ENCODE data around the gene RELA.

RELA gene

GRCh38 chr11:65623852-65624616, 38.7 kb downstream of the RELA start:
- no peaks in the 10 kb centered on the region for H3K27me3 ChIP-seq (ENCODE audit: insufficient read depth, low read length)
- no peaks in the 10 kb centered on the region for H3K4me1 ChIP-seq (ENCODE audit: insufficient read depth, low read length)
- H3K4me3 ChIP-seq (ENCODE audit: low read length): no peak overlapping the region
- H3K9ac ChIP-seq (ENCODE audit: low read depth, low read length): no peak overlapping the region
- H3K27ac ChIP-seq (ENCODE audit: low read length): no peak overlapping the region
- H3K9me3 ChIP-seq (ENCODE audit: insufficient read depth, low read depth, low read length): no peaks in the 10 kb centered on the region
- peaks cover 74% of the 10 kb centered on the region for H3K36me3 ChIP-seq (ENCODE audit: insufficient read depth, low read depth, low read length)

- Histone ChIP-seq H3K9ac (ENCODE audit: low read depth, low read length) (no peak overlapping the region), H3K4me1 (ENCODE audit: insufficient read depth, low read length) (no peaks in the 10 kb centered on the region), H3K4me3 (ENCODE audit: low read length) (no peak overlapping the region), H3K27me3 (ENCODE audit: insufficient read depth, low read length) (no peaks in the 10 kb centered on the region), H3K27ac (ENCODE audit: low read length) (no peak overlapping the region), H3K9me3 (ENCODE audit: insufficient read depth, low read depth, low read length) (no peaks in the 10 kb centered on the region), H3K36me3 (ENCODE audit: insufficient read depth, low read depth, low read length) (peaks cover 76% of the 10 kb centered on the region)
Measured at GRCh38 chr11:65623177-65623576, 39.5 kb downstream of the RELA start.

DNA sequence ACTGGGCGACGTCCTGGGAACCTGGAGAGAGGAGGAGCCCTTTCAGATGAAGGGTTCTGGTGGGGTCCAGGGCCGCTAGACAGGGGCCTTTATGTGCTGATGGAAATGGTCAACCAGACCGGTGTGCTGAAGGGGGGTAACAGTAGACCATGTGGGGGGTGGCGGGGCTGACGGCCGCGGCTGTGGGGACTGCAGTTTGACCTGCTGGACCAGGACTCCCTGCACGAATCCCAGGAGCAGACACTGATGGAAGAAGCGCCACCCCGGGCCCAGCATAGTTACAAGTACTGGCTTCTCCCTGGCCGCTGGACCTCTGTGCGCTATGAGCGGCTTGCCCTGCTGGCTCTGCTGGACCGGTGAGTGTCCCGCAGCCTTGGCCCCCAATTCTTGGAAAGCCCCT, 40.7 kb downstream of the RELA start:
- no peaks in the 10 kb centered on the region for H3K27me3 ChIP-seq (ENCODE audit: insufficient read depth, low read length)
- no peak overlapping the region for H3K9ac ChIP-seq (ENCODE audit: low read depth, low read length)
- no peaks in the 10 kb centered on the region for H3K9me3 ChIP-seq (ENCODE audit: insufficient read depth, low read depth, low read length)
- no peak overlapping the region for H3K27ac ChIP-seq (ENCODE audit: low read length)
- H3K4me1 ChIP-seq (ENCODE audit: insufficient read depth, low read length): no peaks in the 10 kb centered on the region
- H3K36me3 ChIP-seq (ENCODE audit: insufficient read depth, low read depth, low read length): peaks cover 76% of the 10 kb centered on the region
- H3K4me3 ChIP-seq (ENCODE audit: low read length): no peak overlapping the region

DNA sequence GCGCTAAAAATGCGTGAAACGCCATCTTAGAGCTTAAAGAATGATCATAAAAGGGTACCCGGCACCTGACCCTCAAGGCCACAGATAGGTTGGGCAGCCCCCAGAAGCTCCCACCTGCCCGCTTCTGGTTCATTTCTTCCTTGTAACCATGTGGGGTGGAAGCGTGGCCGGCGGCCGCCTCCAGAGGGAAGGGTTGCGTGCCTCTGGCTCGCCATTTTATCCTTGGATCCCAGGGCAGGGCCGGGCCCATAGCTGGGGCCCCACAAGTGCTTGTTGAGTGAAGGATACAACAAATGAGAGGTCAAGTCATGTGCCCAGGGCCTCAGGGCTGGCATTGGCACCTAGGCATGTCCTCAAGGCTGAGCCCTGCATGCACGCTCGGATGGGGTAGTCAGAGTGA, 41.3 kb downstream of the RELA start:
- Histone ChIP-seq H3K27ac (ENCODE audit: low read length) (no peak overlapping the region), H3K27me3 (ENCODE audit: insufficient read depth, low read length) (no peaks in the 10 kb centered on the region), H3K9ac (ENCODE audit: low read depth, low read length) (no peak overlapping the region), H3K36me3 (ENCODE audit: insufficient read depth, low read depth, low read length) (peaks cover 71% of the 10 kb centered on the region), H3K9me3 (ENCODE audit: insufficient read depth, low read depth, low read length) (no peaks in the 10 kb centered on the region), H3K4me3 (ENCODE audit: low read length) (no peak overlapping the region), H3K4me1 (ENCODE audit: insufficient read depth, low read length) (peaks cover 3% of the 10 kb centered on the region; the same call in 1 of the 2 replicates)

- Histone ChIP-seq H3K36me3 (ENCODE audit: insufficient read depth, low read depth, low read length) (peaks cover 63% of the 10 kb centered on the region), H3K4me1 (ENCODE audit: insufficient read depth, low read length) (peaks cover 5% of the 10 kb centered on the region; the same call in 1 of the 2 replicates), H3K4me3 (ENCODE audit: low read length) (no peak overlapping the region), H3K9me3 (ENCODE audit: insufficient read depth, low read depth, low read length) (no peaks in the 10 kb centered on the region), H3K9ac (ENCODE audit: low read depth, low read length) (no peak overlapping the region), H3K27ac (ENCODE audit: low read length) (no peak overlapping the region), H3K27me3 (ENCODE audit: insufficient read depth, low read length) (no peaks in the 10 kb centered on the region)
Measured at GRCh38 chr11:65620666-65621065, 42.0 kb downstream of the RELA start.

DNA sequence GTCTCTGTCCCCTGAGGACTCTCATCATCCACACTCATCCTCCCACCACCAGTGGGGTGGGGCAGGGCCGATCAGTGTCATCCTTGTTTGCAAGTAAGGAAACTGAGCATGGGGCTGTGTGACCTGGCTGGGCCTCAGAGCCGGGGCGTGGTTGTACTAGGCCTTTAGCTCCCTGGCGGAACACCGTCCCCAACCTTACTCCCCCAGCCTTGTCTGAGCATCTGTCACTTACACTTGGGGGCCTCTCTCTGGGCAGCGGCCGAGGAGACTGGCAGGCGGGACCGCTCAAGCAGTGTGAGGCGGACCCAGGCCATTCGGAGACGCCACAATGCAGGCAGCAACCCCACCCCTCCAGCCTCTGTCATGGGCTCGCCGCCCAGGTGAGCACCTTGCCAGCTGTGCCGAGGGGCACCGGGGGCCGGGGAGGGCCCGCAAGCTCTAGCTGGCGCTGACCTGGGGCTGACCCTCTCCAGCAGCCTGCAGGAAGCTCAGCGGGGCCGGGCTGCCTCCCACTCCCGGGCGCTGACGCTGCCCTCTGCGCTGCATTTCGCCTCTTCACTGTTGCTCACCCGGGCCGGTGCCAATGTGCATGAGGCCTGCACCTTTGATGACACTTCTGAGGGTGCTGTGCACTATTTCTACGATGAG, 43.3 kb downstream of the RELA start:
- Histone ChIP-seq H3K9me3 (ENCODE audit: insufficient read depth, low read depth, low read length) (no peaks in the 10 kb centered on the region), H3K9ac (ENCODE audit: low read depth, low read length) (no peak overlapping the region), H3K4me3 (ENCODE audit: low read length) (no peak overlapping the region), H3K27ac (ENCODE audit: low read length) (no peak overlapping the region), H3K4me1 (ENCODE audit: insufficient read depth, low read length) (peaks cover 5% of the 10 kb centered on the region; the same call in 1 of the 2 replicates), H3K36me3 (ENCODE audit: insufficient read depth, low read depth, low read length) (peaks cover 54% of the 10 kb centered on the region), H3K27me3 (ENCODE audit: insufficient read depth, low read length) (no peaks in the 10 kb centered on the region)

- Histone ChIP-seq H3K27ac (ENCODE audit: low read length) (no peak overlapping the region), H3K4me3 (ENCODE audit: low read length) (no peak overlapping the region), H3K9me3 (ENCODE audit: insufficient read depth, low read depth, low read length) (no peaks in the 10 kb centered on the region), H3K27me3 (ENCODE audit: insufficient read depth, low read length) (no peaks in the 10 kb centered on the region), H3K9ac (ENCODE audit: low read depth, low read length) (no peak overlapping the region), H3K36me3 (ENCODE audit: insufficient read depth, low read depth, low read length) (peaks cover 48% of the 10 kb centered on the region), H3K4me1 (ENCODE audit: insufficient read depth, low read length) (peaks cover 5% of the 10 kb centered on the region; the same call in 1 of the 2 replicates)
Measured at GRCh38 chr11:65618763-65619162, 44.0 kb downstream of the RELA start.

- Histone ChIP-seq H3K9ac (ENCODE audit: low read depth, low read length) (no peak overlapping the region), H3K27ac (ENCODE audit: low read length) (no peak overlapping the region), H3K9me3 (ENCODE audit: insufficient read depth, low read depth, low read length) (no peaks in the 10 kb centered on the region), H3K27me3 (ENCODE audit: insufficient read depth, low read length) (no peaks in the 10 kb centered on the region), H3K4me1 (ENCODE audit: insufficient read depth, low read length) (peaks cover 5% of the 10 kb centered on the region; the same call in 1 of the 2 replicates), H3K36me3 (ENCODE audit: insufficient read depth, low read depth, low read length) (peaks cover 43% of the 10 kb centered on the region), H3K4me3 (ENCODE audit: low read length) (no peak overlapping the region)
Measured at GRCh38 chr11:65617990-65618751, 44.5 kb downstream of the RELA start.

GRCh38 chr11:65617136-65617850, 45.4 kb downstream of the RELA start:
- no peaks in the 10 kb centered on the region for H3K9me3 ChIP-seq (ENCODE audit: insufficient read depth, low read depth, low read length)
- H3K9ac ChIP-seq (ENCODE audit: low read depth, low read length): peak overlapping the region; percentile 77; the same call in 1 of the 2 replicates
- peaks cover 48% of the 10 kb centered on the region for H3K36me3 ChIP-seq (ENCODE audit: insufficient read depth, low read depth, low read length)
- H3K27me3 ChIP-seq (ENCODE audit: insufficient read depth, low read length): no peaks in the 10 kb centered on the region
- H3K4me1 ChIP-seq (ENCODE audit: insufficient read depth, low read length): peaks cover 5% of the 10 kb centered on the region; the same call in 1 of the 2 replicates
- peak overlapping the region; percentile 86; the same call in 1 of the 2 replicates for H3K4me3 ChIP-seq (ENCODE audit: low read length)
- H3K27ac ChIP-seq (ENCODE audit: low read length): no peak overlapping the region

DNA sequence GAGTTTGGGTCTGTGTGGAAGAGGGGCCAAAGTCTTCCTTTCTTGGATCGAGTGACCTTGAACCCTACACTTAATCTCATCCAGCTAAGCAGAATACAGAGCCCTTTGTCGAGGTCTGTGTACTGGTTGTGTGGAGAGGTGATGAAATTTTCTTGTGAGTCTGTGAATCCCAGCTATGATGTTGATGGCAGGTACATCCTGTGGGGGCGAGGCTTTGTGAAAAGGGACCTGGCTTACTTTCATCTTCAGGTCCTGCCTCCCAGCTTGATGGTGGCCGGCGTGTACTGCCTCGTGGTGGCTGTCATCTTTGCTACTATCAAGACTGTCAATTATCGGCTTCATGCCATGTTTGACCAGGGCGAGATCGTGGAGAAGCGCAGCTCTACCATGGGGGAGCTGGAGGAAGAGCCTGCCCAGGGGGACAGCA, 46.1 kb downstream of the RELA start:
- H3K4me1 ChIP-seq (ENCODE audit: insufficient read depth, low read length): peaks cover 5% of the 10 kb centered on the region; the same call in 1 of the 2 replicates

DNA sequence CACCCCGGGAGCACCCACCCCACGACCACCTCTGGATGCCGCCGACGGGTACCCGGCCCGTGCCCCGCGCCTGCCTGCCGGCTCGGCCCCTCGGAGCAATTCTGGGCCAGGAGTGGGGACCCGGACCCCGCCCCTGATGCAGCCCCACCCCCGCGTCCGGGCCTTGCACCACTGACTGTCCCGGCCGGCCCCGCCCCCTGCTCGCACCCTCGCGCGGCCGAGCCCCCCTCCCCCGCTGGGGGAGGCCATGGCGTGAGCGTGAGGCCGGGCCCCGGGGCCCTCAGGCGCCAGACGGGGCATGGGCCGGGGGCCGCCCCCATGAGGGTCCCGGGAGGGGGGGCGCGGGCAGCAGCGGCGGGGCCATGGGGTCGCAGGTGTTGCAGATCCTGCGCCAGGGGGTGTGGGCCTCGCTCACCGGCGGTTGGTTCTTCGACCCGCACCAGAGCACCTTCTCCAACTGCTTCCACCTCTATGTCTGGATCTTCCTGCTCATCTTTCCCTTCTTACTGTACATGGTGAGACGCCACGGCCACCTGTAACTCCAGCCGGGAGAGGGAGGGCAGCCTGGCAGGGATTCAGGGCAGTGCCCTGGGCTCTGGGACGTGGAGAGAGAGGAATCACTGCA, 46.7 kb downstream of the RELA start:
- peaks cover 46% of the 10 kb centered on the region for H3K36me3 ChIP-seq (ENCODE audit: insufficient read depth, low read depth, low read length)
- peak overlapping the region; percentile 77; the same call in 1 of the 2 replicates for H3K9ac ChIP-seq (ENCODE audit: low read depth, low read length)
- no peaks in the 10 kb centered on the region for H3K27me3 ChIP-seq (ENCODE audit: insufficient read depth, low read length)
- H3K4me1 ChIP-seq (ENCODE audit: insufficient read depth, low read length): peaks cover 5% of the 10 kb centered on the region; the same call in 1 of the 2 replicates
- no peak overlapping the region for H3K27ac ChIP-seq (ENCODE audit: low read length)
- no peaks in the 10 kb centered on the region for H3K9me3 ChIP-seq (ENCODE audit: insufficient read depth, low read depth, low read length)
- H3K4me3 ChIP-seq (ENCODE audit: low read length): peak overlapping the region; percentile 86

More for the DNA sequence above, 46.1 kb downstream of the RELA start:
- Histone ChIP-seq H3K27me3 (ENCODE audit: insufficient read depth, low read length) (no peaks in the 10 kb centered on the region), H3K27ac (ENCODE audit: low read length) (no peak overlapping the region), H3K9ac (ENCODE audit: low read depth, low read length) (peak overlapping the region; percentile 77), H3K4me3 (ENCODE audit: low read length) (peak overlapping the region; percentile 86), H3K9me3 (ENCODE audit: insufficient read depth, low read depth, low read length) (no peaks in the 10 kb centered on the region), H3K36me3 (ENCODE audit: insufficient read depth, low read depth, low read length) (peaks cover 50% of the 10 kb centered on the region)

All from iPS-20b (cell line).